Thyroid gland (tissue), 4 donors: ENCODE measurements around the gene PAIP2. TPM values are rescaled to one million over a fixed set of nuclear protein-coding genes. Genes with fewer than 3 reads are reported as not detected.
A peak's percentile ranks its signal among the peaks of the same experiment; 100 is the strongest.

Source experiments
- DNase-seq, 2 donors: peaks; one replicate each; pipeline ENCODE4 v3.0.0-alpha.2; 2019
- H3K27ac ChIP-seq, 3 donors: fragments of 200-600 bp; sonication (generic); 1 replicate in 2 of 3; 2 replicates in 1 of 3; pipeline ENCODE4 v1.5.1; 2016 to 2019; ENCODE audit warnings: mild to moderate bottlenecking in 1 of 3, moderate library complexity in 1 of 3
- H3K27me3 ChIP-seq: fragments of 200-600 bp; sonication (generic); one replicate; pipeline ENCODE4 v1.5.1; 2019
- H3K36me3 ChIP-seq, 2 donors: fragments of 200-600 bp; sonication (generic); one replicate each; pipeline ENCODE4 v1.5.1; 2016 to 2019
- H3K4me1 ChIP-seq, 2 donors: fragments of 200-600 bp; sonication (generic); one replicate each; pipeline ENCODE4 v1.5.1; 2017 to 2019
- H3K4me3 ChIP-seq, 3 donors: fragments of 200-600 bp; sonication (generic); replicated peaks in 1 of 3; 1 replicate in 2 of 3; 2 replicates in 1 of 3; pipeline ENCODE4 v1.5.1; 2016; ENCODE audit warnings: mild to moderate bottlenecking in 1 of 3
- H3K9me3 ChIP-seq: fragments of 200-600 bp; sonication (generic); one replicate; pipeline ENCODE4 v1.5.1; 2017
- POLR2A ChIP-seq, 2 donors: fragments of 450-650 bp; IDR thresholded peaks; one replicate each; pipeline ENCODE4 v1.6.1; 2017; ENCODE audit warnings: antibody characterized with exemption in 2 of 2, mild to moderate bottlenecking in 2 of 2, moderate library complexity in 1 of 2
- WGBS, 2 donors: methylation state at CpG; one replicate each; pipeline ENCODE4 v1.1.5; 2017; 5-methylcytosine and 5-hydroxymethylcytosine counted together
- intact Hi-C: fragments of 100-400 bp; cut with DNase I; formaldehyde crosslinking; loops from one replicate; pipeline ENCODE4 v1.15.1; 2023
- total RNA-seq, 4 donors: library from RNA; depleted of rRNA; stranded (reverse); fragments of >200 nt; gene quantifications; one replicate each; pipeline ENCODE4 v1.2.3, GENCODE V29; 2016
- TF ChIP-seq, protein P1 (sequence below), 6 experiments: fragments of 200-600 bp in 3 of 6; fragments of 450-650 bp in 3 of 6; sonication (generic) in 3 of 6; IDR thresholded peaks; one replicate each; pipeline ENCODE4 v1.5.1; 2016 to 2019; ENCODE audit warnings: antibody characterized with exemption in 6 of 6, mild to moderate bottlenecking in 2 of 6, inconsistent platforms in 1 of 6, moderate library complexity in 1 of 6

The PAIP2 gene, protein sequence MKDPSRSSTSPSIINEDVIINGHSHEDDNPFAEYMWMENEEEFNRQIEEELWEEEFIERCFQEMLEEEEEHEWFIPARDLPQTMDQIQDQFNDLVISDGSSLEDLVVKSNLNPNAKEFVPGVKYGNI
- total RNA-seq, result 100 to 1,000 TPM in 3 of 4 donors, 10 to 100 TPM in 1; 92.7 to 136 (median 117) TPM

DNA sequence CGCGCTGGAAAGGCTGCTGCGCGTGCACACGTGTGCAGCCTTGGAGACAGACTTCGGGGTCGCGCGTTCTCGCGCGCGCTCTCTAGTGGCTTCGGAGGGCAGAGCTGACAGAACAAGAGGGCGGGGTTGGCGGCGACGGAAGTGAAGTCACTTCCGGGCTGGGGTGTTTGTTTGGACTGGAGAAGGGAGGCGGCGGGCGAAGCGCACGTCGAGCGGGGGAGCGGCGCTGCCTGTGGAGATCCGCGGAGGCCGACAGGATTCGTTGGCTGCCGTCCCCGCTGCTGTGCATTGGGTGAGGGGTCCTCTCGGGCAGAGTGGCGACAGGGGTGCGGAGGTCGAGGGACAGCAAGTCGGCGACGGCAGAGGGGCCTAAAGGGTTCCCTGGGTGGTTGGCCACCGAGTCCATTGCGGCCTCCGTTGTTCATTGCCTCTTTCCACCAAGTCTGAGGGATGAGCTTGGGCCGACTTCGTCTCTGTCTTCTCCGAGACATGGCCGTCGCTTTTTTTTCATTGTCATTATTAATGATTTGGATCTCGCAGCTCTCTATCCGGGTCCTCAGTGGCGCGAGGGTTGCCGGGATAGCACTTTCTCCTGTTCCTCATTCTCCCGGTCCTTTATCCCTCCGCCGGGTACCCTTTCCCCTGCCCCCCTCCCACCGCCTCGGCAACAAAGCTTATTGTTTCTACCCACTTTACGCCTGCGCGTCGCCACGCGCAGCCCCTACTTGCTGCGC is at the start of gene PAIP2:
PAIP2 (plus strand) TSS at position 166 of the 734 bp plus-strand sequence. CDS start 21,931 bp downstream, outside the sequence.
- intact Hi-C loops, result loop anchor here (5.0 kb wide), 1 partner anchor 50 kb away; the partner anchor contains the start of gene MATR3
- Histone ChIP-seq H3K9me3 (no peaks in the 10 kb centered on the region), H3K36me3 (no peaks in the 10 kb centered on the region), H3K27me3 (no peaks in the 10 kb centered on the region), H3K27ac (peak within 1 kb of the TSS; percentile 82 to 96 (median 95)), H3K4me1 (peaks cover 14 to 26% of the 10 kb centered on the region in 2 donors), H3K4me3 (peak within 1 kb of the TSS; percentile 21 to 98 (median 80))
- 1% methylated on average over 25 to 62 of the region's 66 CpGs for WGBS, 2 donors
- TF ChIP-seq, protein P1, sequence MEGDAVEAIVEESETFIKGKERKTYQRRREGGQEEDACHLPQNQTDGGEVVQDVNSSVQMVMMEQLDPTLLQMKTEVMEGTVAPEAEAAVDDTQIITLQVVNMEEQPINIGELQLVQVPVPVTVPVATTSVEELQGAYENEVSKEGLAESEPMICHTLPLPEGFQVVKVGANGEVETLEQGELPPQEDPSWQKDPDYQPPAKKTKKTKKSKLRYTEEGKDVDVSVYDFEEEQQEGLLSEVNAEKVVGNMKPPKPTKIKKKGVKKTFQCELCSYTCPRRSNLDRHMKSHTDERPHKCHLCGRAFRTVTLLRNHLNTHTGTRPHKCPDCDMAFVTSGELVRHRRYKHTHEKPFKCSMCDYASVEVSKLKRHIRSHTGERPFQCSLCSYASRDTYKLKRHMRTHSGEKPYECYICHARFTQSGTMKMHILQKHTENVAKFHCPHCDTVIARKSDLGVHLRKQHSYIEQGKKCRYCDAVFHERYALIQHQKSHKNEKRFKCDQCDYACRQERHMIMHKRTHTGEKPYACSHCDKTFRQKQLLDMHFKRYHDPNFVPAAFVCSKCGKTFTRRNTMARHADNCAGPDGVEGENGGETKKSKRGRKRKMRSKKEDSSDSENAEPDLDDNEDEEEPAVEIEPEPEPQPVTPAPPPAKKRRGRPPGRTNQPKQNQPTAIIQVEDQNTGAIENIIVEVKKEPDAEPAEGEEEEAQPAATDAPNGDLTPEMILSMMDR (IDR thresholded peaks at IDR 0.05), result peak; percentile 45 to 75 (median 54)
- TF ChIP-seq POLR2A (IDR thresholded peaks at IDR 0.05), result peak; percentile 81 to 98
- peak; percentile 98 to 99 for DNase-seq

DNA sequence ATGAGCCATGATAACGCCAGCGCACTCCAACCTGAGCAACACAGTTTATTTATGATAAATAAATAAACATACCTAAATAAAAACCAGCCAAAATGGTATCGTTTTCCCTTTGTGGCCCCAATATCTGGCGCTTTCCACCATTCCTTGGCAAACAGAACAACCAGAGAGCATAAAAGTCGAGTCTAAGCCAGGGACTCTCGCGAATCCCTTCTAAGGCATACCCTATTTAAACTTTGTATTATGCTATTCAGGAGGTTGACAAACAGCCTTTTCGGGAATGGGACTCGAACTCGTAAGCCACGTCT is 48.5 kb upstream of the PAIP2 start:
- Histone ChIP-seq H3K9me3 (no peaks in the 10 kb centered on the region), H3K4me1 (peaks cover 30 to 31% of the 10 kb centered on the region in 2 donors), H3K27ac (peak overlapping the region; percentile 99 to 100 (median 100)), H3K27me3 (no peaks in the 10 kb centered on the region), H3K36me3 (no peaks in the 10 kb centered on the region), H3K4me3 (peak overlapping the region; percentile 2 to 94 (median 59))
- no peak for DNase-seq
- intact Hi-C loops, result loop anchor here (5.0 kb wide), 1 partner anchor 49 kb away; the partner anchor contains the start of gene PAIP2
- TF ChIP-seq POLR2A (IDR thresholded peaks at IDR 0.05), result no peak
- TF ChIP-seq, protein P1 (IDR thresholded peaks at IDR 0.05), result no peak
- WGBS, 2 donors, result 27 to 30% methylated on average over 11 of the region's 11 CpGs

DNA sequence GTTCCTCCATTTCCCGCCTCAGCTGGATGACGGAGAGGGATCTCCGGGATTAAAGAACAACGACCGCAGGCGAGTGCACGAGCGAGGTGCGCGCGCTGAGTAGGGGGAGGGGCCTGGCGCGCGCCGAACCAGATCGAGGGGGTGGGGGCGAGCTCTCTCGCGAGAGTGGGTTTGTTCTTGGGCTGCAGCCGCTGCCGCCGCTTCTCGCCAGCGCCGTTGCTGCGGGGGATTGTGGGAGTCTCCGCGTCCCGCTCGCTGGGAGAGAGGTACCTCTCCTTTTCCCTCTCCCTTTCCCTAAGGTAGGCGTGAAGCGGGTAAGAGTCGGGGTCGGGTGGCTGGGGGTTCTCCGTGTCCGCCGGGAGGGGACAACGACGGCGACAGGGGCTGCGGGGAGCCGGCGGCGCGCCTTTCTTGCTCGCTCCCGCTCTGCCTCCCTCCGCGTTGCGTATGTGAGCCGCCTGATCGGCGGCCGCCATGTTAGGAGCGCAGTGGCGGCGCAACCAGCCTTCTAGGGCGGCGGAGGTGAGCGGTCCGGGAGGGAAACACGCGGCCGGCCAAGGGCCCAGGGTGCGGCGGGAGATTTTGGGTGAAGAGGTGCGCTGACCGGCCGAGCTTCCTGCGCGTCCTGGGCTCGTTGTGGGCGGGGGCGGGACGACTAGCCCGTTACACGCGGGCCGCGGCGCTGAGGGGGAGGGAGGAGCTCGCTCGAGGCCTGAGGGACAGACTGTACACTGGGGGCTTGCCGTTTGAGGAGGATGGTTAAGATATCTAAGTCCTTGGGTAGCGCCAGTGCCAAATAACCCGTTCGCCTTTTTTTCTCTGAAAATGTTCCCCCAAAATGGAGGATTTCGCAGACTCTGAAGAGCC is 47.9 kb upstream of the PAIP2 start, which contains the start of gene MATR3:
MATR3 (plus strand) TSS at position 234 of the 867 bp plus-strand sequence. CDS start 13,676 bp downstream, outside the sequence.
- peaks cover 36 to 37% of the 10 kb centered on the region in 2 donors for H3K4me1 ChIP-seq
- peak within 1 kb of the TSS; percentile 99 to 100 (median 100) for H3K27ac ChIP-seq
- H3K9me3 ChIP-seq, result no peaks in the 10 kb centered on the region
- DNase-seq, result peak; percentile 95 to 96
- TF ChIP-seq, protein P1 (IDR thresholded peaks at IDR 0.05), result peak in 1 of 6 experiments; percentile 5
- TF ChIP-seq POLR2A (IDR thresholded peaks at IDR 0.05), result peak; percentile 89 to 97
- H3K36me3 ChIP-seq, result no peaks in the 10 kb centered on the region
- WGBS, 2 donors, result 0 to 1% methylated on average over 14 to 45 of the region's 88 CpGs
- H3K27me3 ChIP-seq, result no peaks in the 10 kb centered on the region
- intact Hi-C loops, result loop anchor here (5.0 kb wide), 1 partner anchor 49 kb away; the partner anchor contains the start of gene PAIP2
- H3K4me3 ChIP-seq, result peak within 1 kb of the TSS; percentile 59 to 94 (median 65)

DNA sequence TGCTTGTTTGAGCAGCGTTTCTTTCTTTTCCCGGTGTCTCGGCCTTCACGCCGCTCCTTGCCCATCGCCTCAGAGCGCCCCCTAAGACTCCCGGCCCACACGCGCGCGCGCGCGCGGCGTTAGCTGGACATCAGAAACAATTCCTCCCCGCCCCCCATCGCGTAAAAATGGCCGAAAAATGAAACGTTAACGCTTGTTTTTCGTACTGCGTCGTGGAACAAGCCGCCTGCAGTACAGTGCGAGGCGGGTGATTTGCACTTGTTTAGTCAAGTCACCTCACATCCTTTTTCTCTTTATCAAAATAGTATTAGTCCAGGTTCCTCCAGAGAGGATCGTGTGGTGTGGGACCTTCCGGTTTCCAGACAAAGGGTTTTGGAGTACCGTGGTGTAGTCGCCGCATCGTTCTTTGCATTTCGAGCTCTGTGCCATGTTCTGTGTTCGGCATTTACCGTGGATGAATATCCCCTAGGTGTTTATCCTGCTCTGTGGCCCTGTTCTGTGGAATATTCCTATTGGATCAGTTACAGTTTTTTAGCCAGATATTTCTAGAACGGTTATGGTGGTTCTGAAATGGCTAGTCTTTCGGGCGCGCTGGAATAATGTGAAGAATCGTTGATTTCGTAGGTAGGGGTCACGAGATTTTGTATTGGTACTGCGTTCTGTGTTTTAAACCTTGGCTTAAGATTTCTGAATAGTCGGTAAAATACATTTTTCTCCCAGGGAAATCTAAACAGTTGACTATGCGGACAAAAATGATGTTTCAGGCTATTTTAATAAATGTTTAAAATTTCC is 47.1 kb upstream of the PAIP2 start:
- Histone ChIP-seq H3K27me3 (no peaks in the 10 kb centered on the region), H3K4me1 (peaks cover 43 to 44% of the 10 kb centered on the region in 2 donors), H3K36me3 (no peaks in the 10 kb centered on the region), H3K4me3 (peak overlapping the region; percentile 59 to 94 (median 65)), H3K9me3 (no peaks in the 10 kb centered on the region), H3K27ac (peak overlapping the region; percentile 99 to 100 (median 100))
- peak; percentile 78 to 79 for DNase-seq
- TF ChIP-seq, protein P1 (IDR thresholded peaks at IDR 0.05), result no peak
- peak in 1 of 2 donors; percentile 34 for TF ChIP-seq POLR2A (IDR thresholded peaks at IDR 0.05)
- intact Hi-C loops, result loop anchor here (5.0 kb wide), 1 partner anchor 48 kb away; the partner anchor contains the start of gene PAIP2
- WGBS, 2 donors, result 1% methylated on average over 42 to 48 of the region's 48 CpGs
